SIG-M5 (cell line): ENCODE measurements around the gene BAZ2B.

Experiments used
- DNase-seq: peaks from one replicate; lab custom pipeline; 2025; lab: John Stamatoyannopoulos, UW

BAZ2B gene

DNA sequence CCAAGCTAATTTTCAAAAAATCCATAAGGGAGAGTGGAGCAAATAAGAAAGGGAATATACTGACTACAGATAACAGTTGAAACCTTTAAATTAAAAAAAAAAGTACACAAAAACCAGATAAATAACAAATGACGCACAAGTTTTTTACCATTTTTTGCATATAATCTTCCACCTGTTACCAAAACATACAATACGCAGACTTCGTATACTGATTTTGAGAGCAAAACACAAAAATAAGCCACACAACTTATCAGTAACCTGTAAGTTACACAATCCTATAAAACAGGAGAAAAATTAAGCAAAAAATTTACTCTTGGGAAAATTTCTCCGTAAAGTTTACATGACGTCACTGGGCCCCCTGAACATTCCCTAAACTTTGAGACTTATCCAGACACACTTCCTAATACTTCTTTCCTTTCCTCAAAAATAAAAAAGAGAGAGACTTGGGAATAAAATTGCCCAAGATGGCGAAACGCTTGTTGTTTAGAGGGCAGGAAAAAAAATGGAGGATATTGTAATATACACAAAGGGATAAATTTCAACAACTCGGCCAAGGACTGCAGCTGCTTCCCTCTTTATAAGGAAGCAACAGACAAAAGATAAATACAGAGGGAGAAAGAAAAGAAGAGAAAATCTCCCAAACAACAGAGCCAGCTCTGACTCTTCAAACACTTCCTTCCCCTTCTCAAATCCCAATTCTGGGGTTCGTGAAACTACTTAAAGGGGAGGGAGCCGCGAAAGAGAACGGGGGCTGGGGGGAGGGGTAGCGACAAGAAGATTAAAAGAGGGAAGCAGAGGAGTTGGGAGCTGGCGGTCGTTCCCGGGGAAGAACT is 1.6 kb downstream of the BAZ2B start:
- DNase-seq: peak; percentile 49

DNA sequence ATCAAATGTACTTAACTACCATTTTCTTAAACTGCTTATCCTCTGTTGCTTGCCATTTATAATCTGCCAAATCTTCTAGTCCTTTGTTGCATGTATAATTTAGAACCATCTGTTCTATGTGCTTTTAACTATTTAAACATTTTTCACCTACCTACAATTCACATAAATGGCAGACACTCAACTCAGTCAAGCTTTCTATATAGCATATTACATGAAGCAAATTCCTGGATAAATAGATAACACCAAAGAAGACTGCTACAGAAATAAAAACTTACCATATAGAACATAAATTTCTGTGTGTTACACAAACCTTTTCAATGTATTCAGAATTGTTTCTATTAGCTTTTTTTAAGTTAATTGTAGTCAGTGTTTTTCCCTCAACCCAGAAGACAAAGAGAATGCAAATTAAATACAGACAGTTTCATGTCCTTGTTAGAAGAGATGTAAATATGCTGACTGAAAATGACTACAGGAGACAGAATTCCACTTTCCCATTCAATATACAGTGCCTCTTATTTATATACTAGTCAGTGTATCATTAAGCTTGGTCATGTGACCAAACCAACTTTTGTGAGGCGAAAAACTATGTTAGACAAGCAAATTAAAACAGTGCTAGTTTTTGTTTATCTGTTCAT is 2.6 kb downstream of the BAZ2B start:
- DNase-seq: no peak

DNA sequence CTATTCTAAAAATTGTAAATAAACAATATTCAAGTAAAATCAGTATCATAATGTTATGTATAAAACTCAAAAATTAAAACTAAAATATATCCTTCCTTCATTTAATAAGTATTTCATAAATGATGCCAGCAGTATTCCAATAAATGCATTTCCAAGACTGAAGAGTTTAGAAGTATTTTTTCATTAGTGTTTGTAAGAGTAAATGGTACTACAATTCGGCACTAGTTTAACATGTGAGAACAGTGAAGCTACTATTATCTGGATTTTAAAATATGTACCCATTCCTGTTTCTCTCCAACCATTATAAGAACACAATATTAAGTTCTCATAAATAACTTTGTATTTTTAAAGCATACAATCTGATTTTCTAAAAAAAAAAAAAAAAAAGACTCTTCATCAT is 3.3 kb downstream of the BAZ2B start:
- no peak for DNase-seq

DNA sequence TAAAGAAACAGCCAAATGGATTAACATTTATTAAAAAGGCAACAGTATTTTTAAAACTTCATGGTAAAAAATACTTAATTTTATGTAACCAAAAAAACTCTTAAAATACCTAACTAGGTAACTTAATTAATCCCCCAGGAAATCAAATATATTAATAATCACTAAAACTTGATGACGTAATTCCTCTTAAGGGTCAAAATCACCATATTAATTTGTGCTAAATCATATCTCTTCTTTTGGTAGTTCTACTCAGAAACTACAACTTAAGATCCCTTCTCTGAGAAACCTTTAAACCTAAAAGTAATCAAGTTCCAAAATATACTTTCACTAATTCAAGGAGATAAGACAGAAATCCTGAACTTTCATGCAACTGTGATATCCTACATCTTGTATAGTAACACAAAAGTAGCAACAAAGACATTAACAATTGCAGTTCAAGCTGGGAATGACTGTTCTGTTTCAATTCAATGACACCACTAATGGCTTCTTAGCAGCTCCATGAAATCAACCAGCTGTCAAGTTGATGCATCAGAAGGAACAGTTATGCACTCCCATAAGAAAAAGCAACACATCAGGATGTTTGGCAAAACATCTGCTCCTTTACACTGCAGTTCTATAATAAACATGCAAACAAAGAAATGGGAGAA is 4.0 kb downstream of the BAZ2B start:
- no peak for DNase-seq

DNA sequence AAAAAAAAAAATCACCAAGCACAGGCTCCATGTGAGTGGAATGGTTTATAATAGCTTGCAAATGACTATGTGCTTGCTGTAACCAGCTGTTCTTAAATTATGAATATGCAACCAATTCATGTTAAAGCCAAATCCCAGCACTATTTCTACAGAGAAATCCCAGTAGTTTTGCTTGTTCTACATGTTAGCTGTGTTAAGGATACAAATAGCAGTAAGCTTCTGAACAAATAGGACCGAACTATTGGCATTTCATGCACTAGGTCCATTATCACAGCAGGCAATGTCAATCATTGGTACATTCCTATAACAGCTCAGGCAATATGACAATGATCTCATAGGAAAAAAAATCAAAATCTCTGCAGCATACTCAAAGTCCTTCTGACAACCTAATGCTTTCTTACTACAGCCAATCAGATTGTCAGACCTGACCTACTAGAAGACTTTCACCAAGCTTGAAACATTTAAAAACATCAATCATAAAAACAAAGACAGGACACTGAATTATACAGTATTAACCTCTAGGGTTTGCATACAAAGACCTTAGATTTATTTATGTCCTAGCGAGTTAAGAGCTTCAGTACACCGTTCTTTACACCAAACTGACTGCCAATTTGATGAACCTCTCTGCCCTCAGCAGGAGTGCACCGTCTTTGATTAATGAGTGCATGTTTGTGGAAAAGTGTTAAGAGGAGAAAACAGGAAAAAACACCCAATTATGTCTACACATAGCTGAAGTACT is 6.4 kb downstream of the BAZ2B start:
- no peak for DNase-seq

DNA sequence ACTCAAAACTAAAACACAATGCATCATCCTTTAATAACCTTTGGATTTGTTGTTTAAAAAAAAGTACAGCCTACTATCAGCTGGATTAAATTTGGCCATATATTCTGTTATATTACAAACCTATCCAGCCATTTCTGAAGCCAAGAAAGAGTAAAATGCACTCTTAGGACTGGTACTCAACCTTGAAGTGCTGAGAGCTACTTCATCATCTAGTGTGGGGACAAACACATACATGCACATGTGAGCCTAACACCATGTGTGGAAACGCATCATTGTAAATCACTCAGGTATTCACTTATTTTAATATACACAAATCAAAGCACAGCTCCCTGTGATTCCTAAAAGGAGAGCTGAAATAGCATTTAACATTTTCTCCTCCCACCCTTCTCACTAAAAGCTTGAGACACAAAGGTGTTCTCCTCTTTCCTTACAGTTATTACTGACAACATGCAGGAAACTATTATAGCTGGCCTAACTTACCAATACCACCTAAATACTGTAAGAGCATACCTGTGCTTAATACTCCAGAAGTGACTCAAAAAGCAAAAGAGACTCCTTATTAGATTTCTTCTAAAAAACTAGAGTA is 7.5 kb downstream of the BAZ2B start:
- no peak for DNase-seq

DNA sequence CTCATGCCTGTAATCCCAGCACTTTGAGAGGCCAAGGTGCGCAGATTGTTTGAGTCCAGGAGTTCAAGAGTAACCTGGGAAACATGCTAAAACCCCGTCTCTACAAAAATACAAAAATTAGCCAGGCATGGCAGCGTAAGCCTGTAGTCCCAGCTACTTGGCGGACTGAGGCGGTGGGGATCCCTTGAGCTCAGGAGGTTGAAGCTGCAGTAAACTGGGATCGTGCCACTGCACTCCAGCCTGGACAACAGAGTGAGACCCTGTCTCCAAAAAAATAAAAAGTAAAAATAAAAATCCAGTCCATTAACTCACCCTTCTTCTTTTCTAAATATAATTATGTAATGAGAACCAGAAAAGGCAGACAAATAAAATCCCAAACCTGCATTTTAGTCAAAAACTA is 8.2 kb downstream of the BAZ2B start:
- DNase-seq: no peak

DNA sequence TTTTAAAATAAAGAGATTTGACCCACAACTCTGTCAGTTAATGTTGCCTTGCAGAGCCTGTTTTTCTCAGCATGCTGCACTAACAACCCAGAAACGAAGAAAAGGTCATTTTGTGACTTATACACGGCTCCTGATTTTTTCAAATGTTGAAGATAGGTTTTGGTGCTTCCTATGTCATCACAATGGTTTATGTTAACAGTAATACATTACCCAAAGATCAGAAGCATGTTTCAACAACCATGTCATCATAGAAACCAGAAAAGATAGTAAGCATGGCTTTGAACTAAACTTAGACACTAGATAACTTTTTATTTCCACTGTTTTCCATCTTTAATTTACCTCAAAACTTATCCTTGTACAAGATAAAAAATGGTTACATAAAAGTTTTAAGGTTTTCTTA is 10.1 kb downstream of the BAZ2B start:
- DNase-seq: no peak

DNA sequence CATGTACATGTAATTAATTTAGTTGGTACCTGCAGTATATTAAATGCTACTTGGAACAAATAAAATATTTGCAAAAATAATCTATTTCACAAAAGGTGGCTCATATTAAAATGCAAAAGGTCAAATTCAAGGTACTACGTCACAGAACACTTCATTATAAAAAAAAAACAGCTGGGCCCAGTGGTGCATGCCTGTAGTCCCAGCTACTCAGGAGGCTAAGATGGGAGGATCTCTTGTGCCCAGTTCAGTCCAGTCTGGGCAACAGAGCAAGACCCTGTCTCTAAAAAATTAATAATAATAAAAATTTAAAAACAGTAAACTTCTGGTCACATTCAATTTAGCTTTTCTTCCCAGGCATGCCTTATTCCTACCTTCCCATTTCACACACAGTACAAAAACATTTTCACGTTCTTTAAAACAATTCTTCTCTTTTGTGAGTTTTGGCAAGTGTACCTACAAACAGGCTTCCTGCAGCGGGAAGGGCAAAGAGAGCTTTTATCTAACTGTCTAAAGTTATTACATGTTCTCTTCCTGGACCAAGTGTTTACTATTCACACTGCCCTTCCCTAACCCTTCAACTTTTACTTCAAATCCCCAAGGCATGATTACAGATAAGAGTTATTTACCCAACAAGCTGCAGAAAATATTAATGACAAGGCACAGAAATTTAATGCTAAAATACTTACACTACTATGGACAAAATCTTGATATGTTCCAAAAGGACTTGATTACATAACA is 10.7 kb downstream of the BAZ2B start:
- DNase-seq: no peak

DNA sequence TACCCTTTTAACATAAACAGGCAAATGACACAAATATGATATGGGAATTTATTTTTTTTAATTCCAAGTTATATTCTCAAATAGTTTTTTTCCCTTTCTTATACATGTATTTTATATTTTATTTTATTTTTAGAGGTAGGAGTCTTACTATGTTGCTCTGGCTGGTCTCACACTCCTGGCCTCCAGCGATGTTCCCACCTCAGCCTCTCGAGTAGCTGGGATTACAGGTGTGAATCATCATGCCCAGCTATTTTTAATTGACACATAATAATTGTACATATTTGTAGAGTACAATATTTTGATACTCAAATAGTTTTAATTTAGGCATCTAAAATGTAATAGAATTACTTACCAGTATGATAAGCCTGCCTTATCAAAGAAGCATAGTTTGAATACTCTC is 12.2 kb downstream of the BAZ2B start:
- no peak for DNase-seq

DNA sequence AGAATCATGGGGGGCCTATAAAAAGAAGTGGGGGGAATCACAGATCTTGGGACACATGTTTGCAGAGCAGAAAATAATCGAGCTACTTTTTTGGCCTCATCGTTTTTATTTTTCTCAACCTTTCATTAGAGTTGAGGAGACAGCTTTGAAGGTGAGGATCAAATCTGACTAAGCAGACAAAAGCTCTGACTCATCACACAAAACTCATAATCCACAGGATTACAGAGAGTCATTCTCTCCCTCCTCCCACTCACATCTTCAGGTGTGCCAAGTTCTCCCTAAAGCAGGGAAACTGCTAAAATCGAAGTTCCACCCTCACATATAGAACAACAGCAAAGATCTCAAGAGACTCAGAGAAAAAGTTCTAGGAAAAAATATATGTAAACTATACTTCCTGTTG is 15.6 kb downstream of the BAZ2B start:
- DNase-seq: no peak

DNA sequence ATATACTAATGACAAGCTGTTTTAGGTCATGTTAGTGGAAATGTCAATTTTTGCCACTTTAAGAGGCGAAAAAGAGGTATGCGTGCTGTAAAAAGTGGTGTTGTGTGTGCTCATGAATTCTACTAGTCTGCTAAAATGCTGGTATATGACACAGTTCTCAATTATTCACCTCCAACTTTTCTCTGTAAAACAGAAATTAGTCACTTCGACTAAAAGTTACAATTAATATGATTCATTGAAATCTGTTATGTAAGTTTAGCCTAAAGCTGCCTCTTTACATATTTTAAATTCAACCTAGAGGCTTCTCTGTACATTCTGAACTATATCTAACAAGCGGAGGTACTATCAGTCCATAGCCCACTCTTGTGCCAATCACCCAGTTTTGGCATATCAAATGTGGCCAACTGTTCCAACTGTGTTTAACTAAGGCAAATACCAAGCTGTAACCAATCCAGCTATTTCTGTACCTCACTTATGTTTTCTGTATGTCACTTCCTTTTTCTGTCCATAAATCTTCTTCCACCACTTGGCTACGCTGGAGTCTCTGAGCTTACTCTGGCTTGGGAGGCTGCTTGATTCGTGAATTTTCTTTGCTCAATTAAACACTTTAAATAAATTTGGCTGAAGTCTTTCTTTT is 20.8 kb downstream of the BAZ2B start:
- no peak for DNase-seq

DNA sequence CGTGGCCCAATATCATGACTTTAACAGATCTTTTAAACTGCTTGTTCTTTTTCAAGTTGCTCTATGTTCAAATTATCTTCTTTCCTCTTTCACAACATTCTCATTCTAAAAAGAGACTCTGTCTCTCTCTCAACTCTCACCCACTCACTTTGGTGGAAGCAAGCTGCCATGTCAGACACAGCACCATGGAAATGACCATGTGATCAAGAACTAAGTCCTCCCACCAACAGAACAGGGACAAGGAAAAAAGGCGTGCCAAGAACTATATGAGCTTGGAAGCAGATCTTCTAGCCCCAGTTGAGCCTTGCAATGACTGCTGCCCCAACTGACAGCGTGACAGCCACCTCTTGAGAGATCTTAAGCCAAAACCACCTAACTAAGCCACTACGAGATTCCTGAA is 23.9 kb downstream of the BAZ2B start:
- no peak for DNase-seq

DNA sequence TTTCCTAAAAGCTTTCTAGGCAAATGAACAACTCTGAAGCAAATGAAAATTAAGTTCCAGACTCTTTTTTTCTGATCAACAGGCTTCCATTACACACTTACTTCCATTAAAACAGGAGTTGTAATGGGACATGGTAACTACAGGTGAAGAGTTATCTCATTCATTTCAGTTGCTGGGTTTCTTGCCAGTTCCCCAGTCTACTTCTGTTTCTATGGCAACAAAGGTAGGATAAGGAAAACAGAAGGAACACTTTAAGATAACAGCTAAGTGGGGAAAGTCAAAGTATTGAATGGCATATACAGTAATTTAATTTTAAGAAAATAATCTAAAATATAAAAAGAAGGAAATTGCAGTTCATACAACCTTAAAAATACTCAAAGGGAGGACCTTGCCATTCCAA is 25.1 kb downstream of the BAZ2B start:
- DNase-seq: no peak

DNA sequence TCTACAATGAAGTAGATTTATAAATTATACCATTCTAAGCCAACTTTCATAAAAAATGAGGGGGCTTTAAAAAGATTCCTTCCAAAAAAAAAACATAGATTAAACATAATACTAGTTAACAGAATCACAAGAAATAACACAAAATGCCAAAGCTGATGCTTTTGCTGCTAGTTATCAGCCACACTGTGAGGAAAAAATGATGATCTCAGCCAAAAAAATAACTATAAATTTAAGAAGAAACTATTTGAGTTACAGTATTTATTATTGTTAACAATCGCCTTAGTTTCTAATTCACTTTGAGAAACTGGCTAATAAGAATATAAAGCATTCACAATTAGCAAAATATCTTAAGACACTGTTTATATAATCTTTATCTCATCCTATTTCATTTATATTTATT is 27.1 kb downstream of the BAZ2B start:
- DNase-seq: no peak

DNA sequence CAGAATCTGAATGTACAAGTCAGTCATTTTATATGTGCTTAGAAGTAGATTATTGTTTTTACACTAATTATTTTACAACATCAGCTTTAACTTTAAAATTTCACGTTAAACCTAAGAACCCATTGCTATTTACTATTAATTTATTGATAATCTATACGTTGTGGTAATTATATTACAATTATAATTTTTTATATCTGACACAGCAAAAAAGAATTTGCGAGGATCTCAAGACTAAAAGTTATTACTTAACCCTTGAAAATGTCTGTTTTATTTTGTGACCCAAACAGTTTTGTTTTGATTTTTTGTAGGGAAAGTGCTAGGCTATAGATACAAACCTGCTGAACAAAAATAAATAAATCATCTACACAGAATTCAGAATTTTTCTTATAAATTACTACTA is 30.3 kb downstream of the BAZ2B start:
- DNase-seq: no peak

DNA sequence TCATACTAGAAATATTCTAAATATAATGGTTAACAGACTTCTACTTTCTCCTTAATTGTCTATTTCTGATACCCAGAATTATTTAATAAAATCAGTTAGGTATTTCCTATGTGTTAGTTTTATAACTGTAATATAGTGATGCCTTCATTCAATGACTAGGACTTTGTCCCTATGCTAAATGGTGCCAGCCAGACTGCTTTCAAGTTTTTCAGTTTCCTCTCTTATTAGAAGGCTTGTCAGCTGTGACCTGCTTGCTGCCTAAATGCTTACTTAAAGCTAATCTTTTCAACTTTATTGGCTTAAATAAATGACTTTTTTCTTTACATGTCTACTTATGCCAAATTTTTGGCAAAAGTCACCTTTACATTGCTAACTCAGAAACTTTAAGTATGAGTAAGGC is 30.7 kb downstream of the BAZ2B start:
- DNase-seq: no peak

DNA sequence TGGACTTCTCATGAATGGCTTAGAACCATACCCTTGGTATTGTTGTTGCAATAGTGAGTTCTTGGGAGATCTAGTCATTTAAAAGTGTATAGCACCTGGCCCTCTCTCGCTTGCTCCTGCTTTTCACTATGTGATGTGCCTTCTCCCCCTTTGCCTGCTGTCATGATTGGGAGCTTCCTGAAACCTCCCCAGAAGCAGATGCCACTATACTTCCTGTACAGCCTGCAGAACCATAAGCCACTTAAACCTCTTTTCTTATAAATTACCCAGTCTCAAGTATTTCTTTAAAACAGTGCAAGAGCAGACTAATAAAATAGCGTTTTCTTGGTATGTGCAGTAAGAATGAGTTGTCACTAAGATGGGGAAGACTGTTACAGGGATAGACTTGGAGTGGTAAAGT is 31.6 kb downstream of the BAZ2B start:
- no peak for DNase-seq

DNA sequence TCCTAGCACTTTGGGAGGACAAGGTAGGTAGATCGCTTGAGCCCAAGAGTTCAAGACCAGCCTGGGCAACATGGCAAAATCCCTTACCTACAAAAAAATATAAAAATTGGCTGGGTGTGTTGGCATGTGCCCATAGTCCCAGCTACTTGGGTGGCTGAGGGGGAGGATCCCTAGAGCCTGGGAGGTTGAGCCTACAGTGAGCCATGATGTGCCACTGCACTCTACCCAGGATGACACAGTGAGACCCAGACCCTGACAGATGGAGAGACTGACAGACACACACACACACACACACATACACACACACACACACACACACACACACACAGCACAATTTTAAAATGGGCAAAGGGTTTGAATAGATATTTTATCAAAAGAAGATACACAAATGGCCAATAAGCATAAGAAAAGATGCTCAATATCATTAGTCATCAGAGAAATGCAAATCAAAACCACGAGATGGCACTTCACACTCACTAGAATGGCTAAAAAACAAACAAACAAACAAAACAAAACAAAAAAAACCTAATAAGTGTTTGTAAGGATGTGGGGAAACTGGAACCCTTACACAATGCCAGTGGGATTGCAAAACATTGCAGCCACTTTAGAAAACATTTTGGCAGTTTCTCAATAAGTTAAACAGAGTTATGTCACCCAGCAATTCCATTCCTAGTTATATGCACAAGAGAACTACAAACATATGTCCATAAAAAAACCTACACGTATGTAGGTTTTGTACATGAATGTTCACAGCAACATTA is 42.3 kb downstream of the BAZ2B start:
- DNase-seq: no peak

DNA sequence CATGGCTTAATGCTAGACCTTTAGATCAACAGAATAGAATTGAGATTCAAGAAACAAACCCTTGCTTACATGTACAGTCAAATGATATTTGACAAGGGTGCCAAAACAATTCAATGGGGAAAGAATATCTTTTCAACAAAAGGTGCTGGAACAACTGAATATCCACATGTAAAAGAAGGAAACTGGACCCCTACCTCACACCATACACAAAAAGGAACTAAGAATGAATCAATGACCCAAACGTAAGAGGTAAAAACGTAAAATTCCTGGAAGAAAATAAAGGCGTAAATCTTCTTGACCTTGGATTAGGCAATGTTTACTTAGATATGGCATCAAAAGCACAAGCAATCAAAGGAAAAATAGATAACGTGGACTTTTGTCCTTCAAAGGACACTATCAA is 43.1 kb downstream of the BAZ2B start:
- no peak for DNase-seq
